GM10248 (cell line): ENCODE data around the gene TBX18.

Experiments used
- CTCF ChIA-PET: fragments of 300-600 bp; sonication (Branson Sonifier 250); formaldehyde crosslinking; extraction: SDS; loops from one replicate; lab custom pipeline; 2021; ENCODE audit warnings: antibody characterized with exemption; lab: Yijun Ruan, JAX
- POLR2A ChIA-PET: fragments of 350-650 bp; sonication (Branson Sonifier 250); formaldehyde crosslinking; extraction: SDS; loops from one replicate; lab custom pipeline; 2020; ENCODE audit warnings: antibody characterized with exemption; lab: Yijun Ruan, JAX
- DNase-seq: peaks from one replicate; pipeline ENCODE4 v3.0.0; 2012; ENCODE audit errors: extremely low spot score
- CTCF ChIP-seq: IDR thresholded peaks from 2 replicates; pipeline ENCODE4 v1.5.1; 2012; ENCODE audit warnings: mild to moderate bottlenecking, low read depth; ENCODE audit errors: extremely low read depth, missing control alignments, control extremely low read depth

Gene TBX18

GRCh38 chr6:84779917-84780316 lies 15.5 kb upstream of the TBX18 start:
- POLR2A ChIA-PET = no interaction called here
- no peak for DNase-seq
- CTCF ChIA-PET = interaction anchor here (0.9 to 1.4 kb wide), 3 partner anchors 33 to 215 kb away, joined by 3 read pairs; no protein-coding TSS in a partner anchor
- TF ChIP-seq CTCF = no peak

- ChIA-PET POLR2A (no interaction called here), CTCF (interaction anchor here (0.9 to 1.4 kb wide), 3 partner anchors 32 to 215 kb away, joined by 3 read pairs; no protein-coding TSS in a partner anchor)
- no peak for TF ChIP-seq CTCF
- DNase-seq = no peak
Measured at GRCh38 chr6:84779380-84779779, 15.0 kb upstream of the TBX18 start.

GRCh38 chr6:84777888-84778287 lies 13.5 kb upstream of the TBX18 start:
- CTCF ChIA-PET = interaction anchor here (0.6 to 1.8 kb wide), 3 partner anchors 9 to 1027 kb away, joined by 3 to 5 read pairs (median 4); no protein-coding TSS in a partner anchor
- POLR2A ChIA-PET = no interaction called here
- DNase-seq = no peak
- TF ChIP-seq CTCF = no peak

GRCh38 chr6:84776392-84776791 lies 12.0 kb upstream of the TBX18 start:
- ChIA-PET POLR2A (no interaction called here), CTCF (interaction anchor here (0.7 to 1.5 kb wide), 2 partner anchors 8 to 19 kb away, joined by 3 to 4 read pairs; no protein-coding TSS in a partner anchor)
- no peak for TF ChIP-seq CTCF
- no peak for DNase-seq

GRCh38 chr6:84775751-84776150 lies 11.4 kb upstream of the TBX18 start:
- DNase-seq = no peak
- CTCF ChIA-PET = no interaction called here
- TF ChIP-seq CTCF = no peak
- POLR2A ChIA-PET = no interaction called here

GRCh38 chr6:84774985-84775284 lies 10.5 kb upstream of the TBX18 start:
- ChIA-PET CTCF (no interaction called here), POLR2A (no interaction called here)
- DNase-seq = no peak
- no peak for TF ChIP-seq CTCF
